Tibial artery (tissue), 4 donors: ENCODE measurements around the gene MARCHF2.
"Not testable (repeated sequence)": the region's sequence is repeated elsewhere in the genome, so short reads cannot be mapped to it uniquely, and the experiment has no call there.

Experiments used
- DNase-seq, 2 donors: peaks; one replicate each; pipeline ENCODE4 v3.0.0-alpha.2; 2019
- H3K27ac ChIP-seq, 2 donors: fragments of 200-600 bp; sonication (generic) in 1 of 2; 1 replicate in 1 of 2; 2 replicates in 1 of 2; pipeline ENCODE4 v1.5.1; 2018 to 2019; ENCODE audit warnings: mild to moderate bottlenecking in 1 of 2
- H3K27me3 ChIP-seq, 2 donors: fragments of 200-600 bp; sonication (generic) in 1 of 2; one replicate each; pipeline versions ENCODE4 v1.5.1 to v1.6.0; 2016 to 2019
- H3K36me3 ChIP-seq, 3 donors: fragments of 200-600 bp; sonication (generic) in 2 of 3; one replicate each; pipeline ENCODE4 v1.5.1; 2016 to 2019; ENCODE audit warnings: mild to moderate bottlenecking in 2 of 3
- H3K4me1 ChIP-seq, 4 donors: fragments of 200-600 bp; sonication (generic) in 2 of 4; 1 replicate in 3 of 4; 2 replicates in 1 of 4; pipeline ENCODE4 v1.5.1; 2016 to 2019
- H3K4me3 ChIP-seq, 2 donors: fragments of 200-600 bp; sonication (generic) in 1 of 2; 1 replicate in 1 of 2; 2 replicates in 1 of 2; pipeline ENCODE4 v1.5.1; 2018 to 2019; ENCODE audit warnings: mild to moderate bottlenecking in 2 of 2
- H3K9me3 ChIP-seq, 3 donors: fragments of 200-600 bp; sonication (generic) in 1 of 3; one replicate each; pipeline ENCODE4 v1.5.1; 2016 to 2019
- intact Hi-C: fragments of 100-400 bp; cut with DNase I; formaldehyde crosslinking; loops from one replicate; pipeline ENCODE4 v1.15.0; 2023; ENCODE audit warnings: low total_unique reads
- TF ChIP-seq, protein P1 (sequence below), 2 experiments: fragments of 200-600 bp in 1 of 2; fragments of 450-650 bp in 1 of 2; IDR thresholded peaks; one replicate each; pipeline ENCODE4 v1.5.1; 2017 to 2019; ENCODE audit warnings: antibody characterized with exemption in 2 of 2, mild to moderate bottlenecking in 1 of 2, moderate library complexity in 1 of 2

The MARCHF2 gene

DNA sequence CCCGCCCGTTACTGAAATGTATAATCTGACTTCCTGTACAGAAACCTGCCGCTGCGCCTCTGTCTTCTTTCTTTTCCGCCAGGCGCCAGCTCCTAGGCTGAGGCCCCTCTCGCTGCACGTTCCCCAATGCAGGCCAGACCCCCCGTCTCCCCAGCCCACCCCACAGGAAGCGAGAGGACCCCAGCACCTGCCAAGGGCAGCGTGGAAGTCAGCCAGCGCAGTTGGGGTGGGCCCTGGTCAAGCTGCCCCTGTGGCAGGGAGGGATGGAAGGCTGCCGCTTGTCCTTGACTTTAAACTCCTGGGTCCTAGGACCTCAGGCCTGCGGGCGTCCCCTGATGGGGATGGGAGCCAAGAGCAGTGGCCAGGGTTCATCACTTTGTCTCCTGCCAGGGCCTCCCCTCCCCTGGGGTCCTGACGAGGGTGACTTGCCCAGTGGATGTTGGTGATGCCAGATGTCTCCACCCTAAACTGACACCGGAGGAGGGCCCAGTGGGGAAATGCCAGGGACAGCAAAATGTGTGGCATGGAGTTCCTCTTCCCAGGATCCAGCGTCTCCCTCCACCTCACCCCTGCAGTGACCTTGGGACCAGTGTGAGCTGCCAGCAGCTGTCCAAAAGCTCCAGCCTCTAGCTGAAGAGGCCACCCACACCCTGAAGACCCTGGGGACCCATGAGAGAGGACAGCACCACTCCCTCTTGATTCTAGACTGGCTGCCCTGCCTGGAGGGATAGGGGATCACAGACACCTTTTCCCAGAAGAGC lies 8.5 kb upstream of the MARCHF2 start:
- Histone ChIP-seq H3K27ac (no peak overlapping the region), H3K4me1 (no peaks in the 10 kb centered on the region), H3K36me3 (peaks cover 42 to 68% (median 53%) of the 10 kb centered on the region in 3 donors), H3K27me3 (no peaks in the 10 kb centered on the region), H3K9me3 (no peaks in the 10 kb centered on the region), H3K4me3 (no peak overlapping the region)
- intact Hi-C loops = no loop called here
- TF ChIP-seq, protein P1, sequence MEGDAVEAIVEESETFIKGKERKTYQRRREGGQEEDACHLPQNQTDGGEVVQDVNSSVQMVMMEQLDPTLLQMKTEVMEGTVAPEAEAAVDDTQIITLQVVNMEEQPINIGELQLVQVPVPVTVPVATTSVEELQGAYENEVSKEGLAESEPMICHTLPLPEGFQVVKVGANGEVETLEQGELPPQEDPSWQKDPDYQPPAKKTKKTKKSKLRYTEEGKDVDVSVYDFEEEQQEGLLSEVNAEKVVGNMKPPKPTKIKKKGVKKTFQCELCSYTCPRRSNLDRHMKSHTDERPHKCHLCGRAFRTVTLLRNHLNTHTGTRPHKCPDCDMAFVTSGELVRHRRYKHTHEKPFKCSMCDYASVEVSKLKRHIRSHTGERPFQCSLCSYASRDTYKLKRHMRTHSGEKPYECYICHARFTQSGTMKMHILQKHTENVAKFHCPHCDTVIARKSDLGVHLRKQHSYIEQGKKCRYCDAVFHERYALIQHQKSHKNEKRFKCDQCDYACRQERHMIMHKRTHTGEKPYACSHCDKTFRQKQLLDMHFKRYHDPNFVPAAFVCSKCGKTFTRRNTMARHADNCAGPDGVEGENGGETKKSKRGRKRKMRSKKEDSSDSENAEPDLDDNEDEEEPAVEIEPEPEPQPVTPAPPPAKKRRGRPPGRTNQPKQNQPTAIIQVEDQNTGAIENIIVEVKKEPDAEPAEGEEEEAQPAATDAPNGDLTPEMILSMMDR (IDR thresholded peaks at IDR 0.05) = no peak
- no peak for DNase-seq

DNA sequence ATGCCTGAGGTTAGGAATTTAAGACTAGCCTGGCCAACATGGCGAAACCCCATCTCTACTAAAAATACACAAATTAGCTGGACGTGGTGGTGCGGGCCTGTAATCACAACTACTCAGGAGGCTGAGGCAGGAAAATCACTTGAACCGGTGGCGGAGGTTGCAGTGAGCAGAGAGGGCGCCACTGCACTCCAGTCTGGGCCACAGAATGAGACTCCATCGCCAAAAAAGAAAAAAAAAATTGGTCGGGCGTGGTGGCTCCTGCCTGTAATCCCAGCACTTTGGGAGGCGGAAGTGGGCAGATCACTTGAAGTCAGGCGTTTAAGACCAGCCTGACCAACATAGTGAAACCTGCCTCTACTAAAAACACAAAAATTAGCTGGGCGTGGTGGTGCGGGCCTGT lies 2.4 kb upstream of the MARCHF2 start:
- H3K36me3 ChIP-seq, H3K27ac ChIP-seq, DNase-seq, intact Hi-C loops, H3K4me3 ChIP-seq, H3K27me3 ChIP-seq, H3K9me3 ChIP-seq: not testable (repeated sequence)
- peaks cover 0 to 16% (median 12%) of the 10 kb centered on the region in 4 donors for H3K4me1 ChIP-seq

DNA sequence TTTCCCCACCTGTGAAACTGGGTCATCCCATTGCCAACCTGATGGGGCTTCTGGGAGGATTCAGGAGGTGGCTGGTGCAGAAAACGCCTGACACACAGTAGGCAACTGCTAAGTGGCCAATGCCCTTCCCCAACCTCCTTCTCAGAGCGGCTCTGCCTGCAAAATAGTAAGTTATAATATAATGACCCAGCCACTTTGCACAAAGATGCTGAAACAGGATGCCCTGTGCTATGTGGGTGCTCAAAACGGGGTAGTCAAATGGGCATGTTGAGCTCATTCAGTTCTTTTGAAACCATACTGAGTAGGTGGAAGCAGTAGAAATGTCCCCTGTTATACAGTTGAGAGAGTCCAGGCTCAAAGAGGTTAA lies 507 bp downstream of the MARCHF2 start:
- Histone ChIP-seq H3K36me3 (no peaks in the 10 kb centered on the region), H3K4me3 (peak overlapping the region; percentile 73 to 78), H3K27ac (peak overlapping the region; percentile 66 to 74), H3K4me1 (peaks cover 0 to 19% (median 12%) of the 10 kb centered on the region in 4 donors), H3K27me3 (no peaks in the 10 kb centered on the region), H3K9me3 (no peaks in the 10 kb centered on the region)
- DNase-seq = no peak
- intact Hi-C loops = no loop called here
- TF ChIP-seq, protein P1 (IDR thresholded peaks at IDR 0.05) = no peak

DNA sequence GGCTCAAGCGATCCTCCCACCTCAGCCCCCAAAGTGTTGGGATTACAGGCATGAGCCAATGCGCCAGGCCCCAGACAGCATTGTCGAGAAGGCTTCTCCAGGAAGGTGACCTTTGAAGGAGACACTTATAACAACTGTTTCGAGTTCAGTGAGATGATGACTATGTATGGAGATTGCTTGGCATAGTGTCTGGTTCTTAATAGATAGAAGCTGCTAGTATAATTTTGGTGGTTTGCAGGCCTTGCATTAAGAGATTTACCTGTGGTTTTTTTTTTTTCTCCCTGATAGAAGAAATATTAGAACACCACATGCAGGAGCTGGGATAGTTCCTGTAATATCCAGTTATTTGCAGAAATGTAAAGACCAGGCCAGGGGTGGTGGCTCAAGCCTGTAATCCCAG lies 3.7 kb downstream of the MARCHF2 start:
- TF ChIP-seq, protein P1 (IDR thresholded peaks at IDR 0.05) = no peak
- DNase-seq = no peak
- Histone ChIP-seq H3K27me3 (no peaks in the 10 kb centered on the region), H3K27ac (no peak overlapping the region), H3K4me3 (no peak overlapping the region), H3K4me1 (peaks cover 0 to 19% (median 12%) of the 10 kb centered on the region in 4 donors), H3K9me3 (no peaks in the 10 kb centered on the region), H3K36me3 (peaks cover 0 to 3% (median 3%) of the 10 kb centered on the region in 3 donors)
- intact Hi-C loops = no loop called here

DNA sequence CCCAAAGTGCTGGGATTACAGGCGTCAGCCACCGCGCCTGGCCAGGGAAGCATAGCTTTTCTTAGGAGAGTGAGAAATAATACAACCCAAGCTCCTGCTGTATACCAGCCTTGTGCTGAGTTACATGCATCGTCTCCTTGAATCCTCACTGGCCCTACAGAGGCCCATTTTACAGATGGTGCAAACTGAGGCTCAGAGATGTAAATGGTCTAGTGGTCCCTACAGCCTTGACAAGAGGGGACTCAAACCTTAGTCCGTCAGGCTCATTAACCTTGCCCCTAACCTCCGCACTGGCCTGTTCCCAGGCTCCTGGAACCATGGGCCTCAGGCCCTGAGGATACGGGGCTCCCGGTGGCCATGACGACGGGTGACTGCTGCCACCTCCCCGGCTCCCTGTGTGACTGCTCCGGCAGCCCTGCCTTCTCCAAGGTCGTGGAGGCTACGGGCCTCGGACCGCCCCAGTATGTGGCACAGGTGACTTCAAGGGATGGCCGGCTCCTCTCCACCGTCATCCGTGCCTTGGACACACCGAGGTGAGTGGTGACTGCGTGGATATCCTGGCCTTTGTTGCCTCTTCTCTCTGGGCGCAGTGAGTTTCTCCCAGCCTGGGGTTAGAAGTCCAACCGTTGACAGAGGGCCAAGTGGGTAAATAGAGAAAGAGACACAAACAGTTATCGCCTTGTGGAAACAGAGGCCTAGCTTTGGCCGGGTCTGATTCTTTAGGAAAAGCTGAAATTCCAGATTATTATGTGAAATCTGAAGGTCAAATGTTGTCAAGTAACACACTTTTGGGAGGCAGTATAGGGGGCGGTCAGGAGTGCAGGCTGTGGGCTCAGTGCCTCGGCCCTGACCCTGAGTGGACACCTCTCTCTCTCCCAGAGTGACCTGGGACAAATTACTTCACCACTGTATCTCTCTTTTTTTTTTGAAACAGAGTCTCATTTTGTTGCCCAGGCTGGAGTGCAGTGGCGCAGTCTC lies 8.7 kb downstream of the MARCHF2 start:
- DNase-seq = no peak
- Histone ChIP-seq H3K4me1 (peaks cover 0 to 19% (median 12%) of the 10 kb centered on the region in 4 donors), H3K27ac (no peak overlapping the region), H3K4me3 (no peak overlapping the region), H3K36me3 (peaks cover 0 to 18% (median 13%) of the 10 kb centered on the region in 3 donors), H3K27me3 (no peaks in the 10 kb centered on the region), H3K9me3 (no peaks in the 10 kb centered on the region)
- TF ChIP-seq, protein P1 (IDR thresholded peaks at IDR 0.05) = no peak
- intact Hi-C loops = no loop called here

DNA sequence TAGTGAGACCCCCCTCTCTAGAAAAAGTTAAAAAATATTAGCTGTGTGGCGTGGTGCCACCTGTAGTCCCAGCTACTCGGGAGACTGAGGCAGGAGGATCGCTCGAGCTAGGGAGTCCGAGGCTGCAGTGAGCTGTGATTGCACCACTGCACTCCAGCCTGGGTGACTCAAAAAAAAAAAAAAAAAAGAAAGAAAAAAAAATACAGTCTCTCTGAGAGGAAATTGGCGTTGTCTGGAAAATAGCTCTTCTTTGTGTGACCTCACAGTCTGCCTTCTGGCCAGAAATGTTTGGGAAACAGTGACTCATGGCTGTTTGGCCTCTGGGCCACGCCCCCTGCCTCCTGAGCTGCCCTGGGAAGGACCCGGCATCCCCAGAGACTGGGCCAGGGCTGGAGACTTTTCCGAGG lies 10.7 kb downstream of the MARCHF2 start:
- no peaks in the 10 kb centered on the region for H3K9me3 ChIP-seq
- intact Hi-C loops = no loop called here
- H3K27me3 ChIP-seq = no peaks in the 10 kb centered on the region
- H3K27ac ChIP-seq = peak overlapping the region; percentile 69 to 79
- DNase-seq = peak; percentile 98
- H3K36me3 ChIP-seq = peaks cover 0 to 30% (median 19%) of the 10 kb centered on the region in 3 donors
- H3K4me3 ChIP-seq = peak overlapping the region; percentile 6 to 22
- TF ChIP-seq, protein P1 (IDR thresholded peaks at IDR 0.05) = no peak
- peaks cover 0 to 19% (median 12%) of the 10 kb centered on the region in 4 donors for H3K4me1 ChIP-seq

DNA sequence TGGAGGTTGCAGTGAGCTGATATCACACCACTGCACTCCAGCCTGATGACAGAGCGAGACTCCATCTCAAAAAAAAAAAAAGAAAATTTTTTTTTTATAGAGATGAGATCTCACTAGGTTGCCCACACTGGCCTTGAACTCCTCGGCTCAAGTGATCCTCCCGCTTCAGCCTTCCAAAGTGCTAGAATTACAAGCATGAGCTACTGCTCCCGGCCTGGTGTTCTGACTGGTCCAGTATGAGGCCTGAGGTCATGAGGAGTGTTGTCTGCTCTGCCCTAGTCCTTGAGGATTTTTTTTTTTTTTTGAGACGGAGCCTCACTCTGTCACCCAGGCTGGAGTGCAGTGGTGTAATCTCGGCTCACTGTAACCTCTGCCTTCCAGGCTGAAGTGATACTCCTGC lies 12.2 kb downstream of the MARCHF2 start:
- intact Hi-C loops, H3K4me3 ChIP-seq, H3K27ac ChIP-seq, DNase-seq, H3K9me3 ChIP-seq, H3K27me3 ChIP-seq: not testable (repeated sequence)
- Histone ChIP-seq H3K4me1 (peaks cover 0 to 19% (median 12%) of the 10 kb centered on the region in 4 donors), H3K36me3 (peaks cover 1 to 38% (median 19%) of the 10 kb centered on the region in 3 donors)
